Lower leg skin (tissue), 4 donors: Measurements from ENCODE around the gene XAGE3. TPM values are rescaled to one million over a fixed set of nuclear protein-coding genes. Genes with fewer than 3 reads are reported as not detected.
"Not testable (repeated sequence)": the region's sequence is repeated elsewhere in the genome, so short reads cannot be mapped to it uniquely, and the experiment has no call there.

ENCODE experiments used
- DNase-seq, 2 donors: peaks; one replicate each; pipeline ENCODE4 v3.0.0-alpha.2; 2019; ENCODE audit warnings: low spot score in 2 of 2
- H3K4me3 ChIP-seq: fragments of 200-600 bp; sonication (generic); 2 replicates; pipeline ENCODE4 v1.5.1; 2017; ENCODE audit warnings: mild to moderate bottlenecking, low read depth; ENCODE audit not compliant: poor library complexity, severe bottlenecking
- CTCF ChIP-seq, 3 donors: fragments of 450-650 bp; IDR thresholded peaks; one replicate each; pipeline ENCODE4 v1.5.1; 2016; ENCODE audit warnings: antibody characterized with exemption in 3 of 3, mild to moderate bottlenecking in 3 of 3, moderate library complexity in 2 of 3
- POLR2A ChIP-seq, 2 donors: fragments of 450-650 bp; IDR thresholded peaks; one replicate each; pipeline ENCODE4 v1.6.1; 2016 to 2017; ENCODE audit warnings: antibody characterized with exemption in 2 of 2, mild to moderate bottlenecking in 1 of 2, moderate library complexity in 1 of 2
- WGBS, 2 donors: methylation state at CpG; one replicate each; pipeline ENCODE4 v1.1.5; 2018; 5-methylcytosine and 5-hydroxymethylcytosine counted together
- intact Hi-C: fragments of 100-400 bp; cut with DNase I; formaldehyde crosslinking; loops from one replicate; pipeline ENCODE4 v1.15.0; 2023; ENCODE audit warnings: low total_unique reads
- total RNA-seq, 4 donors: library from RNA; depleted of rRNA; stranded (reverse); fragments of >200 nt; gene quantifications; one replicate each; pipeline ENCODE4 v1.1.0, GENCODE V29; 2016

Gene XAGE3
- total RNA-seq, 4 donors from 2014 or later: not detected

DNA sequence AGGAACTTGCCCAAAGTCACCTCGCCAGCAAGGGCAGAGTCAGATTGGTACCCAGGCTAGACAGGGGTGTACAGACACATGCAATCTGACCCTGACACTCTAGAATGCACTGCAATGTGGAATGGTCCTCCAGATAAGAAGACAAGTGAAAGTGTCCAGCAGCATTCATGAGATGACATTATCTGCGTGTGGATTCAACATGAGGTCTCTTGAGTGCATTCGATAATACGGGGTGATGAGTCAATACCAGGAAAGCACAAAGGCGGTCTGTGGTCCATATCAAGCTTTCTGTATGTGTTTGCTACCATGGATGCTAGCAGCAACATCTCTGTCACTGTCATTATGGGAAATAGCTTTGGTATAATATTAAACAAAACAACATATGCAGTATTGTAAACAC is 6.8 kb upstream of the XAGE3 start:
- 65 to 82% methylated on average over 5 of the region's 5 CpGs for WGBS, 2 donors
- H3K4me3 ChIP-seq: no peak overlapping the region
- no peak for DNase-seq
- intact Hi-C loops: no loop called here
- TF ChIP-seq CTCF (IDR thresholded peaks at IDR 0.05): no peak
- no peak for TF ChIP-seq POLR2A (IDR thresholded peaks at IDR 0.05)

DNA sequence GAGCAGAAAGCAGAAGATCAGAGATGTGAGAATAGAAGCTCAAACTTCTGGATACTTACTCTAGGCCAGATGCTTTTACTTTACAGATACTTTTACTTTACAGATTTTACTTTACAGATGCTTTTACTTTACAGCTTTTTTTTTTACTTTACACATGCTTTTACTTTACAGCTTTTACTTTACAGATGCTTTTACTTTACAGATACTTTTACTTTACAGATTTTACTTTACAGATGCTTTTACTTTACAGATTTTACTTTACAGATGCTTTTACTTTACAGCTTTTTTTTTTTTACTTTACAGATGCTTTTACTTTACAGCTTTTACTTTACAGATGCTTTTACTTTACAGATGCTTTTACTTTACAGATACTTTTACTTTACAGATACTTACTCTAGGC is 5.9 kb upstream of the XAGE3 start:
- H3K4me3 ChIP-seq, DNase-seq, intact Hi-C loops: not testable (repeated sequence)

GRCh38 chrX:52870046-52870445 is 2.2 kb upstream of the XAGE3 start:
- 59 to 68% methylated on average over 1 of the region's 1 CpG for WGBS, 2 donors
- H3K4me3 ChIP-seq: no peak overlapping the region
- intact Hi-C loops: no loop called here
- TF ChIP-seq CTCF (IDR thresholded peaks at IDR 0.05) (no peak), POLR2A (IDR thresholded peaks at IDR 0.05) (no peak)
- DNase-seq: no peak

DNA sequence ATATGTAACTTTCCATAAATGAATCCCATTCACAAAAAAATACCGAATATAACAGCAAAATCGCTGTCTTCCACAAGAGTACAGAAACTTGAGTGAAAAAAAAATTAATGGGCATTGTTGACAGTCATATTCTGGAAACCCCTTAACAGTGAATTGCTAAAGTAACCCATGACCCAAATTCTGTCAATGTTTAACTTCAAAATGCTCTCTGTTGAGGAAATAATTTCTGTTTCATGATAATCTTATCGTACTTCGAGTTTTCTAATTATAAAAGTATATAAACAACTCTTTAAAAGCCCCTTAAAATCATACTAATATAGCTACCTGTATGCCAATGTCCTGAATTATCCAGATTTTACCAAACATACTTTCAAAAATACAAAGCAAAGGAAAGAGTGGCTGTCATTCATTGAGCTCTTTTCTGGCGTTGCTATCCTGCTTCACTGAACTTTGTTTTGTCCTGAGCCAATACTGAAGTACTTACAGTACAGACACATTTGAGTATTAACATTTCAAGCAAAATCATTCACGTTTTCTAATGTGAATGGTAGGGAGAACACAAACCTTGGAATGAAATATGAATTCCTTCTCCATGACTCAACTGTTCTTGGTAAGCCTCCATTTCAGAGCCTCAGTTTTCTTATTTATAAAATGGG is 2.4 kb downstream of the XAGE3 start:
- H3K4me3 ChIP-seq: no peak overlapping the region
- 53 to 73% methylated on average over 6 of the region's 6 CpGs for WGBS, 2 donors

DNA sequence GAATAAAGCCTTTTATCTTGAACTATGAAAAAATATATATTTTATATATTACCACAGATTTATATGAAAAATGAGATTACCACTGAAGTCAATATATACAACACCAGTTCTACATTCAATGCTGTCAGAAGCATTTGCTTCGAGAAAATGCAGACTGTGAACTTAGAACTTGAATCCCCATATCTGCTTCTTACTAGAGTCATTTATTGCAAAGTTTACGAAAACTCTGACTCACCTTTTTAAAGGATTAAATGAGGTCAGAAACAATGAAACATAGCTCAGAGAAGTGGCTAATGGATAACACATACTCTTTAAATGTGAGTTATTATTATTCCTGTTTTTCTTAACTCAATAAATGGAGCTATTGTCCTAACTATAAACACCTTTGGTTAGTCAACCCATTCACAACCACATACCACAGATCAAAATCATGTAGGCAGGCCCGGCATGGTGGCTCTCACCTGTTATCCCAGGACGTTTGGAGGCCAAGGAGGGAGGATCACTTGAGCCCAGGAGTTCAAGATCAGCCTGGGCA is 10.8 kb downstream of the XAGE3 start:
- H3K4me3 ChIP-seq, DNase-seq, intact Hi-C loops: not testable (repeated sequence)
- WGBS, 2 donors: 44 to 49% methylated on average over 4 of the region's 4 CpGs

More for the DNA sequence above, 2.4 kb downstream of the XAGE3 start:
- TF ChIP-seq CTCF (IDR thresholded peaks at IDR 0.05) (no peak), POLR2A (IDR thresholded peaks at IDR 0.05) (no peak)
- intact Hi-C loops: no loop called here
- no peak for DNase-seq

- WGBS, 2 donors: 75 to 77% methylated on average over 9 of the region's 9 CpGs
- DNase-seq: no peak
- intact Hi-C loops: no loop called here
- TF ChIP-seq CTCF (IDR thresholded peaks at IDR 0.05) (no peak), POLR2A (IDR thresholded peaks at IDR 0.05) (no peak)
- H3K4me3 ChIP-seq: no peak overlapping the region
Measured at GRCh38 chrX:52852110-52852860, 15.6 kb downstream of the XAGE3 start.

DNA sequence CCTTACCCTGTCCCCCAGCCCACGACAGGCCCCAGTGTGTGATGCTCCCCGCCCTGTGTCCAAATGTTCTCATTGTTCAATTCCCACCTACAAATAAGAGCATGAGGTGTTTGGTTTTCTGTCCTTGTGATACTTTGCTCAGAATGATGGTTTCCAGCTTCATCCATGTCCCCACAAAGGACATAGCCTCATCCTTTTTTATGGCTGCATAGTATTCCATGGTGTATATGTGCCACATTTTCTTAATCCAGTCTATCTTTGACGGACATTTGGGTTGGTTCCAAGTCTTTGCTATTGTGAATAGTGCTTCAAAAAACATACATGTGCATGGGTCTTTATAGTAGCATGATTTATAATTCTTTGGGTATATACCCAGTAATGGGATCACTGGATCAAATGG is 24.3 kb downstream of the XAGE3 start:
- 68 to 82% methylated on average over 3 of the region's 3 CpGs for WGBS, 2 donors

More for the DNA sequence above, 24.3 kb downstream of the XAGE3 start:
- intact Hi-C loops, DNase-seq, H3K4me3 ChIP-seq: not testable (repeated sequence)
